ENCODE measurements around the gene CLRN1. TPM values are rescaled to one million over a fixed set of nuclear protein-coding genes. Genes with fewer than 3 reads are reported as not detected.
"Not testable (repeated sequence)": the region's sequence is repeated elsewhere in the genome, so short reads cannot be mapped to it uniquely, and the experiment has no call there.

Gene CLRN1
- total and polyA plus RNA-seq, 2 experiments from 2014 or later: not detected

GRCh38 chr3:150996731-150997130, 24.2 kb upstream of the CLRN1 start:
- Histone ChIP-seq H3K9me3 (ENCODE audit: low read depth) (no peaks in the 10 kb centered on the region), H2AFZ (no peak overlapping the region), H4K20me1 (ENCODE audit: insufficient read depth, poor library complexity, severe bottlenecking) (no peaks in the 10 kb centered on the region), H3K4me2 (no peak overlapping the region), H3K27me3 (no peaks in the 10 kb centered on the region), H3K4me1 (ENCODE audit: insufficient read depth) (no peaks in the 10 kb centered on the region), H3K9me2 (replicated peaks; ENCODE audit: insufficient read depth) (no peaks in the 10 kb centered on the region), H3K79me2 (no peaks in the 10 kb centered on the region), H3K36me3 (replicated peaks; ENCODE audit: insufficient read depth, low read depth) (no peaks in the 10 kb centered on the region), H3K27ac (no peak overlapping the region), H3K4me3 (no peak overlapping the region)
- DNase-seq (ENCODE audit: low spot score): no peak
- TF ChIP-seq EZH2phosphoT487 (IDR thresholded peaks at IDR 0.05; ENCODE audit: low read depth, severe bottlenecking, unreplicated experiment): no peak
- TF ChIP-seq, protein P1, sequence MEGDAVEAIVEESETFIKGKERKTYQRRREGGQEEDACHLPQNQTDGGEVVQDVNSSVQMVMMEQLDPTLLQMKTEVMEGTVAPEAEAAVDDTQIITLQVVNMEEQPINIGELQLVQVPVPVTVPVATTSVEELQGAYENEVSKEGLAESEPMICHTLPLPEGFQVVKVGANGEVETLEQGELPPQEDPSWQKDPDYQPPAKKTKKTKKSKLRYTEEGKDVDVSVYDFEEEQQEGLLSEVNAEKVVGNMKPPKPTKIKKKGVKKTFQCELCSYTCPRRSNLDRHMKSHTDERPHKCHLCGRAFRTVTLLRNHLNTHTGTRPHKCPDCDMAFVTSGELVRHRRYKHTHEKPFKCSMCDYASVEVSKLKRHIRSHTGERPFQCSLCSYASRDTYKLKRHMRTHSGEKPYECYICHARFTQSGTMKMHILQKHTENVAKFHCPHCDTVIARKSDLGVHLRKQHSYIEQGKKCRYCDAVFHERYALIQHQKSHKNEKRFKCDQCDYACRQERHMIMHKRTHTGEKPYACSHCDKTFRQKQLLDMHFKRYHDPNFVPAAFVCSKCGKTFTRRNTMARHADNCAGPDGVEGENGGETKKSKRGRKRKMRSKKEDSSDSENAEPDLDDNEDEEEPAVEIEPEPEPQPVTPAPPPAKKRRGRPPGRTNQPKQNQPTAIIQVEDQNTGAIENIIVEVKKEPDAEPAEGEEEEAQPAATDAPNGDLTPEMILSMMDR (IDR thresholded peaks at IDR 0.05; ENCODE audit: poor library complexity): no peak
- no peak for TF ChIP-seq EZH2 (IDR thresholded peaks at IDR 0.05; ENCODE audit: borderline replicate concordance)

DNA sequence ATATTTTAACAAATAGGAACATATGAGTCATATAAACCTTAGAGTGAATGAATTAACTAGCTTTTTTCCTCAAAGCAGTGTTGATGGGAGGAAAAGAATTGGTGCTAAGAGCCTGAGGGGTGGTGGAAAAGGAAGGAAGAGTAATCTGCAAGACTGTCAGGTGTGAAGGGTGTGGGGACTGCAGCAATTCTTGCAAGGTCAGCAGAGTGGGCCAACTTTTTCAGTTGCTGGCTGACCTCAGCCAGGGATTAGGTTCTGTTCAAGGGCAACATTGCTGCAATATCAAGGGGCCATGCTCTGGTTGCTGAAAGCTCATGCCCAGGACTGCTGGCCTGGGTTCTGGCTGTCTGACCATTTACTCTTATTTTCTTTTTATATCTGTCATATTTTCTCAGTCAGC, 23.0 kb upstream of the CLRN1 start:
- no peaks in the 10 kb centered on the region for H3K27me3 ChIP-seq
- no peak overlapping the region for H2AFZ ChIP-seq
- TF ChIP-seq, protein P1 (IDR thresholded peaks at IDR 0.05; ENCODE audit: poor library complexity): no peak
- H3K79me2 ChIP-seq: no peaks in the 10 kb centered on the region
- H3K9me2 ChIP-seq (replicated peaks; ENCODE audit: insufficient read depth): no peaks in the 10 kb centered on the region
- no peak overlapping the region for H3K4me2 ChIP-seq
- H3K4me1 ChIP-seq (ENCODE audit: insufficient read depth): no peaks in the 10 kb centered on the region
- no peaks in the 10 kb centered on the region for H4K20me1 ChIP-seq (ENCODE audit: insufficient read depth, poor library complexity, severe bottlenecking)
- no peak overlapping the region for H3K4me3 ChIP-seq
- no peak overlapping the region for H3K27ac ChIP-seq
- no peaks in the 10 kb centered on the region for H3K36me3 ChIP-seq (replicated peaks; ENCODE audit: insufficient read depth, low read depth)
- no peak for DNase-seq (ENCODE audit: low spot score)
- no peaks in the 10 kb centered on the region for H3K9me3 ChIP-seq (ENCODE audit: low read depth)

DNA sequence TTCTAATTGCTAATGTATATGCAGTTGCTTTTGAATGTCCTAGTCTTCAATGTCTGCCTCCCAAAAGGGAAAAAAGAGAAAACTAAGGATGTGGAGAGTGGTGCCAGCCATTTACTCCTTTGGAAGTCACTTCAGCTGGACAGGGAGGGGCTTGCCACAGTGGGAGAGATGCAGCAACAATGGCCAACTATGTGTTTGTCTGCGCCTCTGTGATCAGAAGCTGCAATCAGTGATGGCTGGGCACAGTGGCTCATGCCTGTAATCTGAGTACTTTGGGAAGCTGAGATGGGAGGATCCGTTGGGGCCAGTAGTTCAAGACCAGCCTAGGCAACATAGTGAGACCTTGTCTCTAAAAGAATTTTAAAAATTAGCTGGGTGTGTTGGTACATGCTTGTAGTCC, 16.7 kb upstream of the CLRN1 start:
- H4K20me1 ChIP-seq (ENCODE audit: insufficient read depth, poor library complexity, severe bottlenecking): no peaks in the 10 kb centered on the region
- H3K27ac ChIP-seq: no peak overlapping the region
- H3K4me1 ChIP-seq (ENCODE audit: insufficient read depth): no peaks in the 10 kb centered on the region
- H3K79me2 ChIP-seq: no peaks in the 10 kb centered on the region
- H3K27me3 ChIP-seq: peaks cover 3% of the 10 kb centered on the region
- TF ChIP-seq EZH2phosphoT487 (IDR thresholded peaks at IDR 0.05; ENCODE audit: low read depth, severe bottlenecking, unreplicated experiment): no peak
- no peak for TF ChIP-seq EZH2 (IDR thresholded peaks at IDR 0.05; ENCODE audit: borderline replicate concordance)
- TF ChIP-seq, protein P1 (IDR thresholded peaks at IDR 0.05; ENCODE audit: poor library complexity): no peak
- no peak overlapping the region for H3K4me3 ChIP-seq
- H3K9me2 ChIP-seq (replicated peaks; ENCODE audit: insufficient read depth): no peaks in the 10 kb centered on the region
- WGBS (ENCODE audit: low lambda C conversion rate, missing lambda C conversion rate): 81% methylated on average over 2 of the region's 2 CpGs
- no peak overlapping the region for H3K4me2 ChIP-seq
- no peaks in the 10 kb centered on the region for H3K36me3 ChIP-seq (replicated peaks; ENCODE audit: insufficient read depth, low read depth)
- no peak for DNase-seq (ENCODE audit: low spot score)
- no peaks in the 10 kb centered on the region for H3K9me3 ChIP-seq (ENCODE audit: low read depth)
- no peak overlapping the region for H2AFZ ChIP-seq

- H3K27me3 ChIP-seq; H3K27ac ChIP-seq; H3K4me2 ChIP-seq; H3K9me3 ChIP-seq (ENCODE audit: low read depth); DNase-seq (ENCODE audit: low spot score); H3K79me2 ChIP-seq; H3K9me2 ChIP-seq (replicated peaks; ENCODE audit: insufficient read depth); H3K4me3 ChIP-seq; H3K36me3 ChIP-seq (replicated peaks; ENCODE audit: insufficient read depth, low read depth); H4K20me1 ChIP-seq (ENCODE audit: insufficient read depth, poor library complexity, severe bottlenecking); H3K4me1 ChIP-seq (ENCODE audit: insufficient read depth); H2AFZ ChIP-seq: not testable (repeated sequence)
- WGBS (ENCODE audit: low lambda C conversion rate, missing lambda C conversion rate): 100% methylated on average over 1 of the region's 1 CpG
Measured at GRCh38 chr3:150988395-150988794, 15.9 kb upstream of the CLRN1 start.

Measured in hepatocyte (in vitro differentiated cells).